ENCODE data around the gene CDRT4. TPM values are rescaled to one million over a fixed set of nuclear protein-coding genes. Genes with fewer than 3 reads are reported as not detected.

Gene CDRT4
- total RNA-seq, 1 donor = 6.5 TPM

DNA sequence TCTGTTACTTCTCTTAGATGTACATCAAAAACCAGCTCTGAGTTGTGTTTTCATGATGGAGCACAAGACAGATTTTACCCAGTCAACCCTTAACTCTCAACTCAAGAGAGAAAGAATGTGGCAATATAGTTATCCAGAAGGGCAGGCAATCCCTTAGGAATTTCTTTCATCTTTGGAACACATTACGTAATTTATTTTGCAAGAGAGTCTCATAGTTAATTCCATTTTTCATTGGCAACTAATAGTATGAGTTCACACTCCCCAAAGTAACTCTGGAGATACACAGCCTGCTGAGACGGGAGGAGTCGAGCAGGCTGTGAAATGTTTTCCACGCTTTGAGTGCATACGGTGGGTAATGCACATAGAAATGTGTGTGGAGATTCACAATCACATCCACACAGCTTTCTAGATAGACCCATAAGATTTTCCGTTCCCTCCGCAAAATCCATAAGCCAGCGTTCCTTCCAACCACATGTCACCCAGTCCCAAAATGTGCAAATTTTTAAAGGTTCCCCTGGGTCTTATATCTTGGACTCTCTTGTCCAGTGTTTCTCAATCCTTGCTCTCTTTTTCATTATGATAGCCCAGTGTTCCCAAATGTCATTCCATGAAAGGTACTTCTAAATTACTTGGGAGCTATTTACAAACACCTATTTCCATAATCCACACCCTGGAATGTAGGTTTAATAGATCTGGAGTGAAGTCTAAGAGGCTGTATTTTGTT, 8.4 kb upstream of the CDRT4 start:
- TF ChIP-seq, protein P1, sequence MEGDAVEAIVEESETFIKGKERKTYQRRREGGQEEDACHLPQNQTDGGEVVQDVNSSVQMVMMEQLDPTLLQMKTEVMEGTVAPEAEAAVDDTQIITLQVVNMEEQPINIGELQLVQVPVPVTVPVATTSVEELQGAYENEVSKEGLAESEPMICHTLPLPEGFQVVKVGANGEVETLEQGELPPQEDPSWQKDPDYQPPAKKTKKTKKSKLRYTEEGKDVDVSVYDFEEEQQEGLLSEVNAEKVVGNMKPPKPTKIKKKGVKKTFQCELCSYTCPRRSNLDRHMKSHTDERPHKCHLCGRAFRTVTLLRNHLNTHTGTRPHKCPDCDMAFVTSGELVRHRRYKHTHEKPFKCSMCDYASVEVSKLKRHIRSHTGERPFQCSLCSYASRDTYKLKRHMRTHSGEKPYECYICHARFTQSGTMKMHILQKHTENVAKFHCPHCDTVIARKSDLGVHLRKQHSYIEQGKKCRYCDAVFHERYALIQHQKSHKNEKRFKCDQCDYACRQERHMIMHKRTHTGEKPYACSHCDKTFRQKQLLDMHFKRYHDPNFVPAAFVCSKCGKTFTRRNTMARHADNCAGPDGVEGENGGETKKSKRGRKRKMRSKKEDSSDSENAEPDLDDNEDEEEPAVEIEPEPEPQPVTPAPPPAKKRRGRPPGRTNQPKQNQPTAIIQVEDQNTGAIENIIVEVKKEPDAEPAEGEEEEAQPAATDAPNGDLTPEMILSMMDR (IDR thresholded peaks at IDR 0.05; ENCODE audit: insufficient read depth, low read depth, low read length) = no peak
- H3K4me3 ChIP-seq (ENCODE audit: low read depth, low read length) = no peak overlapping the region
- peak; percentile 85 for DNase-seq (ENCODE audit: low read depth)

DNA sequence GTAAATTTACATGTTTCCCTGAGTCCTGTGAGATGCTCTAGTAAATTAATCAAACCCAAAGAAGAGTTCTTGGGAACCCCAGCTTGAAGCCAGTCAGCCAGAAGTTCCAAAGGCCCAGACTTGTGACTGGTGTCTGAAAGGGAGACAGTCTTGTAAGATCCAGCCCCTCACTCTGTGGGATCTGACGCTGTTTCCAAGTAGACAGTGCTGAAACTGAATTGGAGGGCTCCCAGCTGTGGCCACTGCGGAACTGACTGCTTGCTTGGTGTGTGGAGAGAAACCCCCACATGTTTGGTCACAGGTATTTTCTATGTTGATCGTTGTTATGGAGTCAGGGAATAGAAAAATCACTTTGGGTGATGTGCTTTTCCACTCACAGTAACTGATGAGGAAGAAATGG, 5.5 kb upstream of the CDRT4 start:
- TF ChIP-seq, protein P1 (IDR thresholded peaks at IDR 0.05; ENCODE audit: insufficient read depth, low read depth, low read length) = no peak
- DNase-seq (ENCODE audit: low read depth) = no peak
- H3K4me3 ChIP-seq (ENCODE audit: low read depth, low read length) = no peak overlapping the region

DNA sequence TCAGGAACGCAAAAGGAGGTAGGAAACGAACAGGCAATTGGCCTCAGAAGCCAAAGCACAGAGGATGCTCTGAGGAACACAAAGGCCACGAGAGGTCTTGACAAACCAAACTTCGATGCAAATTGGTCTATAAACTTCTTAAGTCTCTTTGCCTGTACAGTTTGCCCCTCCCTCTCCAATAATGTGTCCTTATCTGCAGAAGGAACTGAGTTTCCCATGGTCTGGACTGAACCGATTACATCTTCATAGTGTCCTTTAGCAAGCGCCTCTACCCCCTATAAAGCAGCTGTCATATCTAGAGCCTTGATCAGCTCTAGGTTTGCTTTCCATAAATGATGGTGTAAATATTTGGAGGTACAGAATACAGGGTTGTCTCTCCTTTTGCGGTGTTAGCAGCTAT, 3.1 kb upstream of the CDRT4 start:
- DNase-seq (ENCODE audit: low read depth) = peak; percentile 51

DNA sequence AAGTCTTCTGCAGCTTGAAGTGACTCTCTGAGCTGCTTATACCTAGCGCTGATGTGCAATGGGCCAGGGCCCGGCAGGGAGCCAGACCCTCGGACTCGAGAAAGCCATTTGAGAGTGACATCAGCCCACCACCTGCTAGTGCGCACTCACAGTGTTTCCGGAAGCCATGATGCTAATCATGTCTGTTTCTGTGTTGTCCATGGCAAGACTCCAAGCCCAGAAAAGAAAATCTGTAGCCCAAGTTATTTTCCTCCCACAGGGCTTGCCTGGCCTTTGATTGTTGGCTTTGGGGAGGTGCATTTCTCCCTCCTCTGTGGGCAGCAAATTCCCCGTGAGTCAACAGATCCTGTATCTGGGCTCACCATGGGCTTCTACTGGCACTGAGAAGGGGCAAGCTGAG, 1.8 kb upstream of the CDRT4 start:
- DNase-seq (ENCODE audit: low read depth) = no peak
- TF ChIP-seq, protein P1 (IDR thresholded peaks at IDR 0.05; ENCODE audit: insufficient read depth, low read depth, low read length) = no peak
- no peak overlapping the region for H3K4me3 ChIP-seq (ENCODE audit: low read depth, low read length)

More for the DNA sequence above, 3.1 kb upstream of the CDRT4 start:
- TF ChIP-seq, protein P1 (IDR thresholded peaks at IDR 0.05; ENCODE audit: insufficient read depth, low read depth, low read length) = no peak
- H3K4me3 ChIP-seq (ENCODE audit: low read depth, low read length) = no peak overlapping the region

DNA sequence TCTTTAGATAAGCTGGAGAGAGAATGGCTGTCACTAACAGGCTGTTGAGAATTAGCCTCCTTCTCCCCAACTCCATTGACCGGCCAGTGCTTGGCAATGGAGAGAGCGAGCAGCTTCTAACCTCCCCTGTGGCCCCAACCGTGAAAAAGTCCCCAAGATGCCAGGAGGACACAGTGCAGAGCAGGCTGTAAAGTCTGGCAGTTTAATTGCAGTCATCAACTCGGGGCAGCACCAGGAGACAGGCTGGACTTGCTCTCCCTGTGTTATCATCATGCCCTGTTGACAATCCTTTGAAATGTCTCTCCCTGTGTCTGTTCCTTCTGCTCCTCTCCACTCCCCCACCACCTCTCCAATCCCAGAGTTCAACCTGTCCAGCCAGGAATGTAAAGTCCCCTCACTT, 705 bp upstream of the CDRT4 start:
- TF ChIP-seq, protein P1 (IDR thresholded peaks at IDR 0.05; ENCODE audit: insufficient read depth, low read depth, low read length) = no peak
- peak; percentile 47 for DNase-seq (ENCODE audit: low read depth)
- H3K4me3 ChIP-seq (ENCODE audit: low read depth, low read length) = no peak overlapping the region

DNA sequence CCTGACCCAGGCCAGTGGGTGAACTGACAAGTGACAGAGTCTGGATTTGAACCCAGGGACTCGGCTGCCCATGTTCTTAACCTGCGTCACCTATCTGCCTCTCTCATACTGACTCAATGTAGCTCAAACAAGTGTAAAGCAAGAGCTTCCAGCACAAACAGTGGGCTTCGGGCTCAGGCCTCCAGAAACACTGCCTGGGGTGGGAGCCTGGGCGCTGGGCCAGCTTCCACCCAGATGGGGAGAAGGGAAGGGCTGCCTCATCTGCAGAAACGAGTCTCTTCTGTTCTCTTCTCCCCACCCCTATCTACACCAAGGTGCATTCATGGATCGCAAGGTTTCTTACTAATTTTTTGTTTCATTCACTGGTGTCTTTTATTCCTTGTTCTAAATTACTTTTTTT, 1.3 kb downstream of the CDRT4 start:
- H3K4me3 ChIP-seq (ENCODE audit: low read depth, low read length) = no peak overlapping the region
- no peak for DNase-seq (ENCODE audit: low read depth)
- TF ChIP-seq, protein P1 (IDR thresholded peaks at IDR 0.05; ENCODE audit: insufficient read depth, low read depth, low read length) = no peak

All from fibroblast of villous mesenchyme (primary cell).